Mononuclear cell (primary cell): Measurements from ENCODE around the gene PRKCD. TPM values are rescaled to one million over a fixed set of nuclear protein-coding genes. Genes with fewer than 3 reads are reported as not detected.

ENCODE experiments used
- H3K27me3 ChIP-seq: 2 replicates; pipeline ENCODE4 v1.6.0; 2011; ENCODE audit warnings: low read length, control low read depth; ENCODE audit not compliant: insufficient read depth
- H3K4me1 ChIP-seq: 2 replicates; pipeline ENCODE4 v1.5.1; 2011; ENCODE audit warnings: mild to moderate bottlenecking, low read length, control low read depth; ENCODE audit not compliant: insufficient read depth
- H3K4me3 ChIP-seq: 2 replicates; pipeline ENCODE4 v1.5.1; 2011; ENCODE audit warnings: mild to moderate bottlenecking, low read length, moderate library complexity
- H3K9me3 ChIP-seq: 2 replicates; pipeline ENCODE4 v1.5.1; 2011; ENCODE audit warnings: low read depth, mild to moderate bottlenecking, control low read depth, low read length
- total RNA-seq: library from RNA; depleted of rRNA; stranded (reverse); fragments of >200 nt; gene quantifications from one replicate; pipeline ENCODE4 v1.2.3, GENCODE V29; 2012

PRKCD gene
- total RNA-seq, 1 donor, result 10.2 TPM

DNA sequence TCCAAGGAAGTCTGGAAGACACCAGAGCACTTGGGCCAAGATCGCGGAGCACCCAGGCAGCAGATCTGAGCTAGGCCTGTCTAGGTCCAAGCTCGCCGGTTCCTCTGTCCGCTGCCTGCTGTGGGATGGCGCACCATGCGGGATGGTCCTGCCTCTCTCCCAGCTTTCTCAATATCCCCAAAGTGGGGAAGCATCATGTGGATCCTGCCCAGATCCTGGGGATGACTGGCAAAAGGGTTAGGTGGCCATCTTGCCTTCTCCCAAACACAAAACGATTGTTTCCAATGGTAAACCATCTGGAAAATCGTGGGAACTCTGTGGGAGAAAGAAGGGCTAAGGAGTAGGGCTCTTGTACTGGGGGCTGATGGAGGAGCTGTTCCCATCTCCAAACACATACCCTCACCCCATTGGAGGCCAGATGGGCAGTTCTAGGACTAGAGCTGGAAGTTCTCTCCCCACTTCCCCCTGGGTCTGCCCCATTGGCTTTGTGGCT lies 8.9 kb downstream of the PRKCD start:
- Histone ChIP-seq H3K4me1 (peaks cover 100% of the 10 kb centered on the region), H3K4me3 (peak overlapping the region; percentile 36)

GRCh38 chr3:53170325-53171063 lies 9.5 kb downstream of the PRKCD start:
- peaks cover 100% of the 10 kb centered on the region for H3K4me1 ChIP-seq
- H3K4me3 ChIP-seq, result peak overlapping the region; percentile 28

More for the DNA sequence above, 8.9 kb downstream of the PRKCD start:
- Histone ChIP-seq H3K27me3 (no peaks in the 10 kb centered on the region), H3K9me3 (no peaks in the 10 kb centered on the region)

DNA sequence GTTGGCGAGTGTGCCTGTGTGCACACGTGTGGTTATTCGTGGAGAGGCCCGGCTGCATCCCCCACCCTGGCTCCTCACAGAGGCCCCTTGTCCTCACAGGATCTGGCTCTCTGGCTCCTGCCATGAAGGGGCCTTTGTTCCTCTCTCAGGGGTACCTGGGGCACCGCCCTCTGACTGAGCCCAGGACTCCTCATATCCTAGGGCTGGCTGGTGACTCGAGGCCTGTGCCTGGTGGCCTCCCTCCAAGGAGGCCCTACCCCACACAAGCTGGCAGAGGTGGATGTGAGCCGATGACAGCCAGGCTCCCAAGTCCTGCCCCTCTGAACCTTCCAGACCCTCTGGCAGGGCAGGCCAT lies 10.0 kb downstream of the PRKCD start:
- Histone ChIP-seq H3K4me1 (peaks cover 100% of the 10 kb centered on the region), H3K4me3 (peak overlapping the region; percentile 28), H3K9me3 (no peaks in the 10 kb centered on the region), H3K27me3 (no peaks in the 10 kb centered on the region)

More at GRCh38 chr3:53170325-53171063, 9.5 kb downstream of the PRKCD start:
- no peaks in the 10 kb centered on the region for H3K9me3 ChIP-seq
- no peaks in the 10 kb centered on the region for H3K27me3 ChIP-seq

DNA sequence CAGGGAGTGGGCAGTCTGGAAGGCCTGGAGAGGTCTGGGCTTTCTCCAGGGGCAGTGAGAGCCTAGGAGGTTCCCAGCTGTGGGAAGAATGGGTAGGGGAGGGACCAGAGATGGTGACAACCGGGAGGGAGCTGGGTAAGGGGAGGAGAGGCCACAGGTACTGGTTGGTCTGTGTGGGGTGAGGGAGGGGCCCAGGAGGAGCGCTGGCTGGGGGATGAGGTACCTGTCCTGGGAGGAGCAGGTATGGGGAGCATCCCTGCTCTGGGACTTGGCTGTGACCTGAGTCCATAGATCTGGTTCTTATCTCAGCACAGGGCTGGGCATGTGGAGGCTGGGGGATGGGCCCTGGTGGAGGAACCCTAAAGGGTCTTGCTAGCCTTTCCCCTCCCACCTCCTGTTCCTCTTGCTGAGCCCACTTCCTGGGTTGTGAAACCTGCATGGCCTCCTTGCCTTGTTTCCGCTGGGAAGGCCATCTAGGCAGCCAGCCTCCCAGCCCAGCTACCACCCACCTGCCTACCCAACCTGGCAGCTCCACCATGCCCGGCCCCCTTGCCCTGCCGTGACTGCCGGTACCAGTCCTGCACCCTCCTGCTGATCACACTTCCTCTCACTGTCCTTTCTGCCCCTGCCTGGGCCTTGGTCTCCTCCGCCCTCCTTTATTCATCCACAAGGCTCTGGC lies 11.0 kb downstream of the PRKCD start:
- no peaks in the 10 kb centered on the region for H3K9me3 ChIP-seq
- no peaks in the 10 kb centered on the region for H3K27me3 ChIP-seq
- no peak overlapping the region for H3K4me3 ChIP-seq
- H3K4me1 ChIP-seq, result peaks cover 99% of the 10 kb centered on the region

DNA sequence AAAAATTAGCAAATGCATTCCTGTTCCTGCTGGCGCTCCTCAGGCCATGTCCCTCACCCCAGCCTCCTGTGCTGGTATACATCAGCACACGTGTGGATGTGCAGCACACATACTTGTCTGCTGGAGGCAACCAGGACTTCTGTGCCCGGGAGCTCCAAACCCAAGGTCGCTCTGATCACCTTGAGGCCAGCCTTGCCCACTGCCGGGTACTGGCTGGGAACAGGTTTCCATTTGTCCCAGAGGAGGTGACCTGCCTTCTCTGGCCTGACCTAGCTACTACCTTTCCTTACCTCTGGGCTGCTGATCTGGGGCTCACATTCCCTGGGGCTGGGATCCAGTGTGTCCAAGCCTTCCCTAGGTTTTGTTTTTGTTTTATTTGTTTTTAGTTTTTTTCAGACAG lies 12.1 kb downstream of the PRKCD start:
- Histone ChIP-seq H3K27me3 (no peaks in the 10 kb centered on the region), H3K9me3 (no peaks in the 10 kb centered on the region), H3K4me1 (peaks cover 92% of the 10 kb centered on the region), H3K4me3 (no peak overlapping the region)

- Histone ChIP-seq H3K4me3 (no peak overlapping the region), H3K9me3 (no peaks in the 10 kb centered on the region), H3K4me1 (peaks cover 92% of the 10 kb centered on the region), H3K27me3 (no peaks in the 10 kb centered on the region)
Observed at GRCh38 chr3:53174346-53175250, 13.6 kb downstream of the PRKCD start.

GRCh38 chr3:53175613-53176540 lies 14.9 kb downstream of the PRKCD start:
- Histone ChIP-seq H3K9me3 (no peaks in the 10 kb centered on the region), H3K27me3 (no peaks in the 10 kb centered on the region), H3K4me3 (no peak overlapping the region), H3K4me1 (peaks cover 92% of the 10 kb centered on the region)

- Histone ChIP-seq H3K4me3 (no peak overlapping the region), H3K9me3 (no peaks in the 10 kb centered on the region), H3K27me3 (no peaks in the 10 kb centered on the region), H3K4me1 (peaks cover 73% of the 10 kb centered on the region)
Observed at GRCh38 chr3:53178246-53178645, 17.2 kb downstream of the PRKCD start.

- peaks cover 59% of the 10 kb centered on the region for H3K4me1 ChIP-seq
- no peaks in the 10 kb centered on the region for H3K27me3 ChIP-seq
- no peak overlapping the region for H3K4me3 ChIP-seq
Observed at GRCh38 chr3:53179580-53179979, 18.6 kb downstream of the PRKCD start.

DNA sequence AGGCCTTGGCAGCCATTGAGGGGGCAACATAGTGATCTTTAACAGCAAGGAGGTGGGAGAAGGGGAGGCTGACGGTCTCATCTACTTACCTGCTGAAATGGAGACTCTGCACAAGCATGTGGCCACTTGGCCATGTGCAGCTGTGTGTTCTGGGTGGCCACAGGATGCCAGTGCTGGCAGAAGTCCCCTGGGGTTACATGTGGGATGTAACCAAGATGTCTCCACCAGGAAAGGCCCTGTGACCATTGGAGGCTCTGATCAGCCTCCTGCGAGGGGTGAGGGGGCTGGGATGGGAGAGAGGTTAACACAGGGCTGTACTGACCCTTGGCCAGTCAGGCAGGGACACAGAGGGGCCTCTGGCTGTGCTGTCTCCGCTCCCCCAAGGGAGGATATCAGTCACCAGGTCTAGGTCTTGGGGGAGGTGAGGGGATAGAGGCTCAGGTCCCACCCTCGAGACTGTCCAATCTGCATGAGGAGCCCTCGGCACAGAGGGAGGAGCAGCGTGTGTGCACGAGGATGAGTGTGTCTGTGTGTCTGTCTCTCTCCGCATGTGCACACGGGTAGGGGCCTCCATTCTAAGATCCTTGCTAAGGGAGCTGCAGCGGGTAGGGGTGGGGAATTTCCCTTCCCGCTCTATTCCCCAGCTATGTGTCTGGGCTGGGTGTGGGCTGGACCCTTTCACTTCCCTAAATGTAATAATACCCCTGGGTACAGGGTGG lies 19.5 kb downstream of the PRKCD start:
- no peaks in the 10 kb centered on the region for H3K9me3 ChIP-seq
- H3K4me1 ChIP-seq, result peaks cover 51% of the 10 kb centered on the region
- no peaks in the 10 kb centered on the region for H3K27me3 ChIP-seq
- H3K4me3 ChIP-seq, result no peak overlapping the region

More at GRCh38 chr3:53179580-53179979, 18.6 kb downstream of the PRKCD start:
- H3K9me3 ChIP-seq, result no peaks in the 10 kb centered on the region

DNA sequence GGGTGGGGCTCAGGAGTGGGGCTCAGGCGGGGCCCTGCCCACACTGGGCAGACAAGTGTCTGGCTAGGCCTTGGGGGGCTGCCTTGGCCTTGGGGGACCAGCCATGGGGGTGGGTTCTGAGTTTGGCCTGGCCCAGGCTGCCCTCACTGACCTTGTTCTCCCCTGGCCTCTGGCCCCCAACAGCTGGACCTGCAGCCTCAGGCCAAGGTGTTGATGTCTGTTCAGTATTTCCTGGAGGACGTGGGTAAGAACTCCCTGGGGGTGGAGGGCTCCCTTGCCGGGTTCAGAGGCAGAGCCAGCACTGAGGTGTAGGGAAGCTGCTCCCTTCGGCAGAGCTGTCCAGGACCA lies 20.0 kb downstream of the PRKCD start:
- Histone ChIP-seq H3K27me3 (no peaks in the 10 kb centered on the region), H3K9me3 (no peaks in the 10 kb centered on the region), H3K4me3 (no peak overlapping the region), H3K4me1 (peaks cover 45% of the 10 kb centered on the region)

GRCh38 chr3:53181528-53181927 lies 20.5 kb downstream of the PRKCD start:
- no peaks in the 10 kb centered on the region for H3K27me3 ChIP-seq
- H3K4me1 ChIP-seq, result peaks cover 41% of the 10 kb centered on the region

GRCh38 chr3:53182764-53183355 lies 21.9 kb downstream of the PRKCD start:
- Histone ChIP-seq H3K9me3 (no peaks in the 10 kb centered on the region), H3K4me1 (peaks cover 33% of the 10 kb centered on the region), H3K27me3 (no peaks in the 10 kb centered on the region), H3K4me3 (no peak overlapping the region)

More at GRCh38 chr3:53181528-53181927, 20.5 kb downstream of the PRKCD start:
- H3K4me3 ChIP-seq, result no peak overlapping the region
- H3K9me3 ChIP-seq, result no peaks in the 10 kb centered on the region
